GM21515 (cell line): ENCODE measurements around the gene TPST2.
"Not testable (repeated sequence)": the region's sequence is repeated elsewhere in the genome, so short reads cannot be mapped to it uniquely, and the experiment has no call there.

Experiments used
- ATAC-seq: cut with Tn5 transposase; IDR thresholded peaks from one replicate; pipeline ENCODE4 v1.9.1; 2021; ENCODE audit not compliant: unreplicated experiment

Gene TPST2

GRCh38 chr22:26536056-26536761, 53.7 kb downstream of the TPST2 start:
- no peak for ATAC-seq

DNA sequence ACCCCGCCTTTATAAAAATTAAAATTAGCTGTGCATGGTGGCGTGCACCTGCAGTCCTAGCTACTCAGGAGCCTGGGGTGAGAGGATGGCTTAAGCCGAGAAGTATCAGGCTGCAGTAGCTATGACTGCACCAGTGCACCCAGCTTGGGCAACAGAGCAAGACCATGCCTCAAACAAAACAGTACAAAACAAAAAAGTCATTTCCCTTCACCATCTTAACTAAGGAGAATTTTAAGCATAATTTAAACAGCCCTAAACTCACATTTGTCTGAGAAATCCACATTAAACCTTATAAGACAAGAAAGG, 54.4 kb downstream of the TPST2 start:
- ATAC-seq = no peak

DNA sequence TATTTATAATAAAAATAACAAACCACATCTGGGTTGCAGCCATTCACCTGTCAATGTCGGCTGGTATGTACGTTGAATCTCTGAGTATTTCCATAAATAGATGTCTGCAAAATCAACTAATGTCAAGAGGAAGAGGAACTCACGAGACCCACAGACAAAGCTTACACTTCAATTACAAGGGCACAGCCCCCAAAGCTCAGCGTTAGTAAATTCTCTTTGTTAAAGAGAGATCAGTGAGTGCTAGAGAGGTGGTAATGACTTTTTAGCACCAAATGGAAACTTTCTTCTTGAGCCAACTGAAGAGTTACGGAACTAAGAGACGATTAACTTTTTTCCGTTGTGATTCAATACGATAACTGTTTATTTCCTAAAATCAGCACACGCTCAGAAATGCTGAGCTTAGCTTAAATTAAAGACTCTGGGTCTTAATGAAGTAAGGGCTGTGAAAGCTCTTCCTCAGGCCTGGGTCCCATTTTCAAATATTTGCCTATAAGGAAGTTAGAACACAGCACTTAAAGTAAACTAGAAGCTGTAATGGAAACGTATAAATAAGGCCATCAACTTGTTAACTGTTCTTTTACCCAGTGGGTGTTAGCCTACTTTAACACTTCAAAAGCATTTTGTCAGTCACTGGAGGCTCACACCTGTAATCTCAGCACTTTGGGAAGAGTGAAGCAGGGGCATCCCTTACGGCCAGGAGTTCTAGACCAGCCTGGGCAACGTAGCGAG, 54.9 kb downstream of the TPST2 start:
- no peak for ATAC-seq

DNA sequence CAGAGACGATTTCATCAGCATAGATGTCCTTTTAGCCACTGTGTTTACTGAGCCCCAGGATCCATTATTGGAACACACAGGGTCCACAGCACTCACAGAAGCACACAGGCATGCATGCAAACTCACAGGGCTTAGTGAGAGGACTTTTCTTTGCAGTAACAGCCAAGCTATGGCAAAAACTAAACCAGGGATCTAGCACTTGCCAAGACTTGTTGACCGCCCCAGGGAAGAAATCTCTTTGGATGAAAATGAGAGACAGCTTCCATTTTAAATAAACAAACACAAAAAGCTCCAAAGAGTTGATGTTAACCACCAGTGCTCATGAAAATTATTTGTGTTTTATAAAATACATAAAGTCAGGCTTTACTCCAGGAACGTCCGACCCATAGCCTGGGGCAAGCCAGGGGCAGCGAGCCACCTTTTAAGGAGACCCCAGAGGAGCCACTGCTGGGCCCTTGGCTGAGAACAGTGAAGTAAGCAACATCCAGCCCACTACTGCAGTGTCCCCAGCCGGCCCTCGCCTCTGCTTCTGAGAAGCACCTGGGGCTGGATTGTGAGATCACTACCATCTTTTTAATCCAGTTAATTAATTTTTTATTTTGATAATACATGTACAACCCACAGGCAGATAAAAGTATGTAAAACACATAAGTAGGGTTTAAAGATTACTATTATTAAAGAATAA, 55.6 kb downstream of the TPST2 start:
- ATAC-seq = no peak

DNA sequence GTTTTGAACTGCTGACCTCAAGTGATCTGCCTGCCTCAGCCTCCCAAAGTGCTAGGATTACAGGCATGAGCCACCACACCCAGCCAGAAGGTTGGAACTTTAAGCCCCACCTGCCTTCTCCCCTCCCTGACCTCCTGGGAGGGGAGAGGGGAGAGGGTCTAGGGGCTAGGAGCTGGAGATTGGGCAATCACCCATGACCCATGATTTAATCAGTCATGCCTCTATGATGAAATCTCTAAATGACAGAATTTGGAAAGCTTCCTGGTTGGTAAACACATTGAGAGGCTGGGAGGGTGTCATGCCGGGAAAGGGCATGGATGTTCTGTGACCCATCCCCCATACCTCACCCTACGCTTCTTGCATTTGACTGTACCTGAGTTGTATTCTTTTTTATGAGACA, 60.6 kb downstream of the TPST2 start:
- no peak for ATAC-seq

- not testable (repeated sequence) for ATAC-seq
Observed at GRCh38 chr22:26528518-26528917, 61.4 kb downstream of the TPST2 start.

GRCh38 chr22:26527574-26528465, 62.1 kb downstream of the TPST2 start:
- ATAC-seq = no peak

- no peak for ATAC-seq
Observed at GRCh38 chr22:26527167-26527566, 62.8 kb downstream of the TPST2 start.

- no peak for ATAC-seq
Observed at GRCh38 chr22:26525946-26526564, 63.9 kb downstream of the TPST2 start.

GRCh38 chr22:26524870-26525269, 65.1 kb downstream of the TPST2 start:
- no peak for ATAC-seq

DNA sequence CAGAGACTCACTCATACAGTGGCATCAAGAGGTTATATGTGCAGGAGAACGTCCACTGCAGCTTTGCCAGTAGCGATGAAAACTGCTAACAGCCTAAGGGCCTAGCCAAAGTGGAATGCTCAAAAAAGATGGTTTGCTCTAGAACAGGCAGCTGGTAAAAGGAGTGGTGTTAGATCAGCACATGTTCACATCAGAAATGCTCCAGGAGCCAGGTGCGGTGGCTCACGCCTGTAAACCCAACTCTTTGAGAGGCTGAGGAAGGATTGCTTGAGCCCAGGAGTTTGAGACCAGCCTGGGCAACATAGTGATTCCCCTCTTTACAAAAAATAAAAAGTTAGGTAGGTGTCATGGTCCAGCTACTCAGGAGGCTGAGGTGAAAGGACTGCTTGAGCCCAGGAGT, 67.3 kb downstream of the TPST2 start:
- ATAC-seq = no peak

- no peak for ATAC-seq
Observed at GRCh38 chr22:26522012-26522411, 67.9 kb downstream of the TPST2 start.

DNA sequence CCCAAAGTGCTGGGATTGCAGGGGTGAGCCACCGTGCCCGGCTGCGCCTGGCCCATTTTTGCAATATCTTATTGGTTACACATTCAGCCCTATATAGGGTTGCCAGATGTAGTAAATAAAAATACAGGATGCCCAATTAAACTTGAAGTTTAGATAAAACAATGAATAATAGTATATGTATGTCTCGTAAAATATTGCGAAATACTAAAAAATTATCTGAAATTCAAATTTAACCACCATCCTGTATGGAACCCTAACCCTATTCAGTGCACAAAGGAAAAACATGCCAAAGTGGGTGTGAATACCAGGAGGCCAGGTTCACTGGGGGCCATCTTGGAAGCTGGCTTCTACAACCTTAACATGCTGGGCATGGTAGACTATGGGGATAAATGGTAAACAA, 72.5 kb downstream of the TPST2 start:
- ATAC-seq = no peak

DNA sequence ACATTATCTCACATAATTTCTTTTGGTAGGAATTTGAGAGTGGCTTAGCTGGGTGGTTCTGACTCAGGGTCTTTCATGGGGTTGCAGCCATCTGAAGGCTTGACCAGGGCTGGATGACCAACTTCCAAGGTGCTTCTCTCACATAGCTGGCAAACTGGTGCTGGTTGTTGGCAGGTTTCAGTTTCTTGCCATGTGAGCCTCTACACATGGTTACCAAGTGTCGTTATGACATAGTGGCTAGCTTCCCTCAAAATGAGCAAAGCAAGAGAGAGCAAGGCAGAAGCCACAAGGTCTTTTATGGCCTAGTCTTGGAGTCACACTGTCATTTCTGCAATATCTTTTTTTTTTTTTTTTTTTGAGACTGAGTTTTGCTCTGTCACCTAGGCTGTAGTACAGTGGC, 73.4 kb downstream of the TPST2 start:
- ATAC-seq = no peak

- ATAC-seq = no peak
Observed at GRCh38 chr22:26515931-26516330, 74.0 kb downstream of the TPST2 start.

DNA sequence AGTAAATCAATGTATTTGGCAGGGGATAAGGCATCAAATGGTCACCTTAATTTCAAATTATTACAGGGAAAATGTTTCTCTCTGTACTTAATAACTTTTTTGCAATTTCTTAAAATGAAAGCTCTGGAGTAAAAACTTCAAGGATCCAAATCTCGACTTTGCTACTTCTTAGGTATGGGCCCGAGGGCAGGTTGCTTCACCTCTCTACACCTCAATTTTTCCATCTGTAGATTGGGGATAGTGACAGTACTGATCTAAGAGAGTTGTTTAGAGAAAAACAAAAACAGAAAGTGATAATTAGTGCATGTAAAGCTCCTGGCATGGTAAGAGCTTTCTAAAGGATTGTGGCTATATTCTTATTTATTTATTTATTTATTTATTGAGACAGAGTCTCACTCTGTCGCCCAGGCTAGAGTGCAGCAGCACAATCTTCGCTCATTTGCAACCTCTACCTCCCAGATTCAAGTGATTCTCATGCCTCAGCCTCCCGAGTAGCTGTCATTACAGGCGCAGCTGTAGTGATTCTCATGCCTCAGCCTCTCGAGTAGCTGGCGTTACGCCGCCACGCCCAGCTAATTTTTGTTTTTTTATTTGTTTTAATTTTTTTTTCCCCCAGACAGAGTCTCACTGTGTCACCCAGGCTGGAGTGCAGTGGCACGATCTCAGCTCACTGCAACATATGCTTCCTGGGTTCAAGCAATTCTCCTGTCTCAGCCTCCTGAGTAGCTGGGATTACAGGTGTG, 75.3 kb downstream of the TPST2 start:
- no peak for ATAC-seq

- ATAC-seq = no peak
Observed at GRCh38 chr22:26513838-26514237, 76.1 kb downstream of the TPST2 start.

DNA sequence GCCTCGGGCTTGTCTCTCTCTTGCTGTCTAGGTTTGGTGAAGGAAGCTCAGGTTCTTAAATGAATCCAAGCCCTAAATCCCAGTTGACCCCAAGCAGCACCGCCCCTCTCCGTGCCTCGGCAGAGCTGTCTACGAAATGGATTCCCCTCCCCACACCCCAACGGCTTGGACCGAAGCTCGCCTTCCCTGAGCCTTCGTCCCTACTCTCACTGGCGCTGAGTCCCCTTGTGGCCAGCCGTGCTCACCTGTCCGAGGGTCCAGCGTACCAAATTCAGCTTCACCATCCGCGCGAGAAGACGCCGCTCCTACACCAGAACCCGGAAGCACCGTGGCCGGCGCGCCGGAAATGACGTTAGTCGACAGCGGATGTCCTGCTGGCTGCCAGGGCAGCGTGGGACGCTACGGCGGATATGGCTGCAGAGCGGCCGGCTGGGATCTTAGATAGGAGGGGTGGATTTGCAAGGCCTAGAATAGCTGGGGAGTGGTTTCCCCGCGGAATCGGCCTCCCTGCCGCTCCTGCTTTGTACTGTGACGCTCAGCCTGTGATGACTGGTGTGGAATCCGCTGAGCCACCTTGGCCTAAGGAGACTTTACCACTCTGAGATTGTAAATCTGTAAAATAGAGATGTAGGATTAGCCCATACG, 77.7 kb downstream of the TPST2 start, which contains the start of gene TFIP11:
TFIP11 (minus strand) TSS at position 325 of the 645 bp plus-strand sequence. CDS start 2,201 bp downstream, outside the sequence.
- peak; percentile 89 for ATAC-seq

GRCh38 chr22:26508148-26508547, 81.8 kb downstream of the TPST2 start:
- ATAC-seq = no peak
